Caco-2 (cell line): Measurements from ENCODE around the gene SLAMF1. TPM values are rescaled to one million over a fixed set of nuclear protein-coding genes. Genes with fewer than 3 reads are reported as not detected.
"Not testable (repeated sequence)": the region's sequence is repeated elsewhere in the genome, so short reads cannot be mapped to it uniquely, and the experiment has no call there.

Experiments
- BruUV-seq: library from RNA; stranded (reverse); fragments of 400-500 nt; replicated peaks from 2 replicates; lab custom pipeline; 2021; lab: Mats Ljungman, UMichigan
- CTCF ChIA-PET: fragments of 300-600 bp; sonication (Branson Sonifier 250); formaldehyde crosslinking; loops from one replicate; lab custom pipeline; 2022; ENCODE audit warnings: antibody characterized with exemption; lab: Charles Lee
- POLR2A ChIA-PET: fragments of 300-600 bp; sonication (Branson Sonifier 250); formaldehyde crosslinking; loops from one replicate; lab custom pipeline; 2022; ENCODE audit warnings: antibody characterized with exemption; lab: Charles Lee
- DNase-seq, 2 experiments: peaks; one replicate each; pipeline versions ENCODE4 v3.0.0 to v3.0.0-alpha.2; 2020 to 2022
- H3K27me3 ChIP-seq: replicated peaks from 2 replicates; pipeline ENCODE4 v1.6.0; 2011; ENCODE audit warnings: low read length; ENCODE audit not compliant: control insufficient read depth, insufficient read depth
- H3K36me3 ChIP-seq: 2 replicates; pipeline ENCODE4 v1.5.1; 2011; ENCODE audit warnings: low read length; ENCODE audit not compliant: control insufficient read depth, insufficient read depth
- H3K4me1 ChIP-seq: fragments of 250-450 bp; sonication (Bioruptor Pico); 2 replicates; pipeline ENCODE4 v1.5.1; 2020; ENCODE audit warnings: mild to moderate bottlenecking
- H3K4me3 ChIP-seq: 2 replicates; pipeline ENCODE4 v1.5.1; 2011; ENCODE audit warnings: low read depth, mild to moderate bottlenecking, control low read depth, low read length
- H3K9me3 ChIP-seq: fragments of 250-450 bp; sonication (Bioruptor Pico); 2 replicates; pipeline ENCODE4 v1.5.1; 2020; ENCODE audit warnings: mild to moderate bottlenecking, moderate library complexity
- H3K27ac Mint-ChIP-seq: one replicate; pipeline ENCODE4 v1.8.0; 2022; ENCODE audit warnings: mixed read lengths; ENCODE audit not compliant: unreplicated experiment
- H3K27me3 Mint-ChIP-seq: one replicate; pipeline ENCODE4 v1.8.0; 2022; ENCODE audit warnings: mixed read lengths; ENCODE audit not compliant: insufficient read depth, unreplicated experiment
- H3K36me3 Mint-ChIP-seq: one replicate; pipeline ENCODE4 v1.8.0; 2022; ENCODE audit warnings: mild to moderate bottlenecking, mixed read lengths; ENCODE audit not compliant: insufficient read depth, unreplicated experiment
- H3K4me1 Mint-ChIP-seq: one replicate; pipeline ENCODE4 v1.8.0; 2022; ENCODE audit warnings: low read depth, mixed read lengths; ENCODE audit not compliant: unreplicated experiment
- H3K4me3 Mint-ChIP-seq: one replicate; pipeline ENCODE4 v1.8.0; 2022; ENCODE audit warnings: mild to moderate bottlenecking, moderate library complexity, mixed read lengths; ENCODE audit not compliant: unreplicated experiment
- H3K9me3 Mint-ChIP-seq: one replicate; pipeline ENCODE4 v1.8.0; 2022; ENCODE audit warnings: mixed read lengths; ENCODE audit not compliant: unreplicated experiment
- intact Hi-C: fragments of 100-400 bp; cut with micrococcal nuclease; formaldehyde crosslinking; loops from one replicate; pipeline ENCODE4 v1.10.0; 2022; ENCODE audit not compliant: unreplicated experiment
- total RNA-seq: library from RNA; stranded (reverse); gene quantifications from 2 replicates; pipeline ENCODE4 v1.2.3, GENCODE V29; 2022
- TF ChIP-seq, protein P1 (sequence below), 2 experiments: fragments of 200-600 bp in 1 of 2; IDR thresholded peaks; 1 replicate in 1 of 2; 2 replicates in 1 of 2; pipeline versions ENCODE4 v1.5.1 to v1.8.0; 2011 to 2022; ENCODE audit warnings: antibody characterized with exemption in 1 of 2, control low read depth in 1 of 2, inconsistent platforms in 1 of 2, low read depth in 1 of 2, low read length in 1 of 2, mild to moderate bottlenecking in 1 of 2, moderate library complexity in 1 of 2; ENCODE audit not compliant: insufficient read depth in 1 of 2, severe bottlenecking in 1 of 2, unreplicated experiment in 1 of 2

Gene SLAMF1
- total RNA-seq, 1 experiment from 2014 or later = not detected

DNA sequence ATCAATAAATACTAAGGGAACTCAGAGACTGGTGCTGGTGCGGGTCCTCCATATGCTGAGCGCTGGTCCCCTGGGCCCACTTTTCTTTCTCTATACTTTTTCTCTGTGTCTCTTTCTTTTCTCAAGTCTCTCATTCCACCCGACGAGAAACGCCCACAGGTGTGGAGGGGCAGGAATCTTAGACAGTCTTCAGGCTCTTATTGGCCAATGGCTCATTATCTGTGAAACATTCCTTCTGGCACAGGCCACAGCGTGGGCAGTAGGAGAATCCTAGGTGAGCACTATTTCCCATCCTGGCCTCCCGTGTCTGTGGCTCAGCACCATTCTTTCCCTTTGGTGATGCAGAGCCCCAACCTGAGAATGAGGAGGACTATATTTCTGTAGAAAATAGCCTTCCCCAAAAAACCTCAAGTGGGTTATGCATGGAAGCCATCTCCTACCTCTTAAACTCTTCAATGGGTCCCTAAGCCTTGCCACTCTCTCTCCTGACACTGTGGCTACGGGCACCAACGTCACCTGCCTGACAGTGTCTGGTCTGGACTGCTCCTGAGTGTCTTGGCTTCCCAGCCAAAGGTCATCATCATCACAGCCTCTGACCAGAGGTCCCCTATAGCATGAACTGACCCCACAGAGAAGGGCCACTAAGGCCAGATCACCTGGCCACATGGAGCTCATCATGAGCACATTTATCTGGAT is 6.2 kb upstream of the SLAMF1 start:
- Histone ChIP-seq H3K4me1 (peaks cover 56% of the 10 kb centered on the region), H3K4me3 (no peak overlapping the region), H3K36me3 (no peaks in the 10 kb centered on the region), H3K9me3 (no peaks in the 10 kb centered on the region), H3K27me3 (no peaks in the 10 kb centered on the region)
- intact Hi-C loops = loop anchor here (1.0 kb wide), 1 partner anchor 23 kb away; no protein-coding TSS in a partner anchor
- Mint-ChIP-seq H3K4me1 (peaks cover 30% of the 10 kb centered on the region), H3K9me3 (no peaks in the 10 kb centered on the region), H3K4me3 (peak overlapping the region; percentile 37), H3K27me3 (no peaks in the 10 kb centered on the region), H3K36me3 (no peaks in the 10 kb centered on the region), H3K27ac (peak overlapping the region; percentile 82)
- TF ChIP-seq, protein P1, sequence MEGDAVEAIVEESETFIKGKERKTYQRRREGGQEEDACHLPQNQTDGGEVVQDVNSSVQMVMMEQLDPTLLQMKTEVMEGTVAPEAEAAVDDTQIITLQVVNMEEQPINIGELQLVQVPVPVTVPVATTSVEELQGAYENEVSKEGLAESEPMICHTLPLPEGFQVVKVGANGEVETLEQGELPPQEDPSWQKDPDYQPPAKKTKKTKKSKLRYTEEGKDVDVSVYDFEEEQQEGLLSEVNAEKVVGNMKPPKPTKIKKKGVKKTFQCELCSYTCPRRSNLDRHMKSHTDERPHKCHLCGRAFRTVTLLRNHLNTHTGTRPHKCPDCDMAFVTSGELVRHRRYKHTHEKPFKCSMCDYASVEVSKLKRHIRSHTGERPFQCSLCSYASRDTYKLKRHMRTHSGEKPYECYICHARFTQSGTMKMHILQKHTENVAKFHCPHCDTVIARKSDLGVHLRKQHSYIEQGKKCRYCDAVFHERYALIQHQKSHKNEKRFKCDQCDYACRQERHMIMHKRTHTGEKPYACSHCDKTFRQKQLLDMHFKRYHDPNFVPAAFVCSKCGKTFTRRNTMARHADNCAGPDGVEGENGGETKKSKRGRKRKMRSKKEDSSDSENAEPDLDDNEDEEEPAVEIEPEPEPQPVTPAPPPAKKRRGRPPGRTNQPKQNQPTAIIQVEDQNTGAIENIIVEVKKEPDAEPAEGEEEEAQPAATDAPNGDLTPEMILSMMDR (IDR thresholded peaks at IDR 0.05; ENCODE audit: insufficient read depth in 1 of 2, low read depth in 1 of 2, low read length in 1 of 2, severe bottlenecking in 1 of 2, unreplicated experiment in 1 of 2) = no peak
- no TSS peak for BruUV-seq
- CTCF ChIA-PET = no interaction called here
- DNase-seq = peak in 1 of 2 experiments; percentile 30
- POLR2A ChIA-PET = no interaction called here

DNA sequence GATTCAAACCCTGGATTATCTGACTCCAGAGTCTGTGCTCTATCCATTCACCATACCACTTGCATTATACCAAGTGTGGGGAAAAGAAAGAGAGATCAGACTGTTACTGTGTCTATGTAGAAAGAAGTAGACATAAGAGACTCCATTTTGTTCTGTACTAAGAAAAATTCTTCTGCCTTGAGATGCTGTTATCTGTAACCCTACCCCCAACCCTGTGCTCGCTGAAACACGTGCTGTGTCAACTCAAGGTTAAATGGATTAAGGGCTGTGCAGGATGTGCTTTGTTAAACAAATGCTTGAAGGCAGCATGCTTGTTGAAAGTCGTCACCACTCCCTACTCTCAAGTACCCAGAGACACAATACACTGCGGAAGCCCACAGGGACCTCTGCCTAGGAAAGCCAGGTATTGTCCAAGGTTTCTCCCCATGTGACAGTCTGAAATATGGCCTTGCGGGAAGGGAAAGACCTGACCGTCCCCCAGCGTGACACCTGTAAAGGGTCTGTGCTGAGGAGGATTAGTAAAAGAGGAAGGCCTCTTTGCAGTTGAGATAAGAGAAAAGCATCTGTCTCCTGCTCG is 5.3 kb upstream of the SLAMF1 start:
- BruUV-seq, H3K36me3 ChIP-seq, H3K36me3 Mint-ChIP-seq, CTCF ChIA-PET, H3K27me3 Mint-ChIP-seq, POLR2A ChIA-PET, H3K27me3 ChIP-seq, H3K9me3 ChIP-seq, H3K4me3 ChIP-seq, H3K9me3 Mint-ChIP-seq: not testable (repeated sequence)
- H3K4me1 ChIP-seq = peaks cover 47% of the 10 kb centered on the region
- Mint-ChIP-seq H3K27ac (peak overlapping the region; percentile 82), H3K4me1 (peaks cover 30% of the 10 kb centered on the region), H3K4me3 (peak overlapping the region; percentile 37)
- intact Hi-C loops = loop anchor here (1.0 kb wide), 1 partner anchor 22 kb away; no protein-coding TSS in a partner anchor
- DNase-seq = peak; percentile 74 to 86

DNA sequence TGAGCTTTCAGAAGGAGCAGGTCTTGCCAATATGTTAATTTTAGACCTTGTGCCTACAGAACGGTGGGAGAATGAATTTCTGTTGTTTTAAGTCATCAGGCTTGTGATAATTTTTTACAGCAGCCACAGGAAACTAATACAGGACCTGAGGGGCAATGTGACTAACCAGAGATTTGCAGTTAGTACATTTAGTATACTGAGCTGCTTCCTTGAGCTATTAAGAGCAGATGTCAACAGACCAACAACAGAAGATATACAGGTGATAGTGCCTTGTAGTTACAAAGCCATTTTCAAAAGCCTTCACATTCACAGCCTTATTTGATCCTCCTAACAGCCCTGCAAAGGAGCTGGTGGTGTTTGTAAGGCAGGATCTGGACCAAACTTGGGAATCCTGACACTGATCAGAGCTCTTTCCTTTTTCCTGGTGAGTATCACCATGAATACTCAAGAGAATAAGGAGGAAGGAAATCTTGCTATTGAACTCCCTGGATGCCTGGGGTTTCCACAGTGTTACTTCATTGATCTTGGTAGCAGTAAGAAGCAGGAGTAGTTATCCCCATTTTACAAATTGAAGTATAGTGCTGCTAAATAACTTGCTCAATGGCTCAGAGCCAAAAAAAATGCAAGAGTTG is 4.7 kb upstream of the SLAMF1 start:
- Mint-ChIP-seq H3K4me1 (peaks cover 31% of the 10 kb centered on the region), H3K4me3 (no peak overlapping the region), H3K9me3 (no peaks in the 10 kb centered on the region), H3K27ac (peak overlapping the region; percentile 82), H3K27me3 (no peaks in the 10 kb centered on the region), H3K36me3 (no peaks in the 10 kb centered on the region)
- no peaks in the 10 kb centered on the region for H3K9me3 ChIP-seq
- intact Hi-C loops = loop anchor here (1.0 kb wide), 1 partner anchor 21 kb away; no protein-coding TSS in a partner anchor
- ChIA-PET POLR2A (no interaction called here), CTCF (interaction anchor here (0.8 kb wide), 1 partner anchor 15 kb away, joined by 3 read pairs; no protein-coding TSS in a partner anchor)
- TF ChIP-seq, protein P1 (IDR thresholded peaks at IDR 0.05; ENCODE audit: insufficient read depth in 1 of 2, low read depth in 1 of 2, low read length in 1 of 2, severe bottlenecking in 1 of 2, unreplicated experiment in 1 of 2) = no peak
- BruUV-seq = no TSS peak
- H3K27me3 ChIP-seq = no peaks in the 10 kb centered on the region
- peaks cover 42% of the 10 kb centered on the region for H3K4me1 ChIP-seq
- DNase-seq = no peak
- H3K4me3 ChIP-seq = no peak overlapping the region
- H3K36me3 ChIP-seq = no peaks in the 10 kb centered on the region
